ENCODE measurements around the gene C21orf58.
"Not testable (repeated sequence)": the region's sequence is repeated elsewhere in the genome, so short reads cannot be mapped to it uniquely, and the experiment has no call there.

C21orf58 gene

GRCh38 chr21:46325073-46325912, 1.6 kb upstream of the C21orf58 start:
- DNase-seq (ENCODE audit: low read depth, low spot score): no peak

GRCh38 chr21:46324390-46325072, 861 bp upstream of the C21orf58 start:
- peak; percentile 71 for DNase-seq (ENCODE audit: low read depth, low spot score)

GRCh38 chr21:46323227-46323709, 402 bp downstream of the C21orf58 start:
- DNase-seq (ENCODE audit: low read depth, low spot score): no peak

- DNase-seq (ENCODE audit: low read depth, low spot score): no peak
Measured at GRCh38 chr21:46322351-46323226, 1.1 kb downstream of the C21orf58 start.

- DNase-seq (ENCODE audit: low read depth, low spot score): no peak
Measured at GRCh38 chr21:46320331-46320801, 3.3 kb downstream of the C21orf58 start.

- no peak for DNase-seq (ENCODE audit: low read depth, low spot score)
Measured at GRCh38 chr21:46319186-46319585, 4.5 kb downstream of the C21orf58 start.

GRCh38 chr21:46318464-46318845, 5.2 kb downstream of the C21orf58 start:
- DNase-seq (ENCODE audit: low read depth, low spot score): no peak

- DNase-seq (ENCODE audit: low read depth, low spot score): no peak
Measured at GRCh38 chr21:46317710-46318463, 5.8 kb downstream of the C21orf58 start.

GRCh38 chr21:46316708-46317324, 6.9 kb downstream of the C21orf58 start:
- no peak for DNase-seq (ENCODE audit: low read depth, low spot score)

GRCh38 chr21:46314441-46315020, 9.1 kb downstream of the C21orf58 start:
- no peak for DNase-seq (ENCODE audit: low read depth, low spot score)

- no peak for DNase-seq (ENCODE audit: low read depth, low spot score)
Measured at GRCh38 chr21:46312949-46313348, 10.7 kb downstream of the C21orf58 start.

- DNase-seq (ENCODE audit: low read depth, low spot score): no peak
Measured at GRCh38 chr21:46311568-46311967, 12.1 kb downstream of the C21orf58 start.

- DNase-seq (ENCODE audit: low read depth, low spot score): not testable (repeated sequence)
Measured at GRCh38 chr21:46310260-46310659, 13.4 kb downstream of the C21orf58 start.

- no peak for DNase-seq (ENCODE audit: low read depth, low spot score)
Measured at GRCh38 chr21:46308431-46308830, 15.2 kb downstream of the C21orf58 start.

- DNase-seq (ENCODE audit: low read depth, low spot score): no peak
Measured at GRCh38 chr21:46307625-46308024, 16.0 kb downstream of the C21orf58 start.

- no peak for DNase-seq (ENCODE audit: low read depth, low spot score)
Measured at GRCh38 chr21:46304955-46305354, 18.7 kb downstream of the C21orf58 start.

GRCh38 chr21:46304437-46304836, 19.2 kb downstream of the C21orf58 start:
- DNase-seq (ENCODE audit: low read depth, low spot score): no peak

GRCh38 chr21:46301759-46302158, 21.9 kb downstream of the C21orf58 start:
- DNase-seq (ENCODE audit: low read depth, low spot score): no peak

GRCh38 chr21:46299167-46299566, 24.5 kb downstream of the C21orf58 start:
- no peak for DNase-seq (ENCODE audit: low read depth, low spot score)

Measured in activated naive CD8-positive, alpha-beta T cell treated with anti-CD3 and anti-CD28 coated beads, Interleukin-2, amount 50 U/mL, for 16 hours (primary cell).